Measurements from ENCODE around the gene LHPP.
A peak's percentile ranks its signal among the peaks of the same experiment; 100 is the strongest.

The LHPP gene

DNA sequence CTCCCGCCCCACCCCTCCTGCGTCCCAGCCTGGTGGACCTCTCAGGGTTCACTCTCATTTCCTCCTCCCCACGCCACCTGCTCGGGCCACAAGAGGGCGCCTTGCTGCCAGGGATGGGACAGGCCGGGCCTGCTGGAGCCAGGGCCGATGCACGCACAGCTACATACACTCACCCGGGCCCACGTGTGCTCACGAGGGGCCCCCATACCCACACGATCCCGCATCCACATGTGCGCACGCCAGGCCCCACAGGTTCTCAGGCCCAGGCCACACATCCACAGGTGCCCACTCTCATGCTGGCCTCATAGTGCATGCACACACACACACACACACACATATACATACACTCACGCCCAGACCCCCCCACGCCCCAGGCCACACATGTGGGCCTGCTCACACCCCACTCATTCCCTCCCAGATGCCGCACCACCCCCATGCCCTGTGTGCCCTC lies 68.6 kb downstream of the LHPP start (continued):
- TF ChIP-seq, protein P1, sequence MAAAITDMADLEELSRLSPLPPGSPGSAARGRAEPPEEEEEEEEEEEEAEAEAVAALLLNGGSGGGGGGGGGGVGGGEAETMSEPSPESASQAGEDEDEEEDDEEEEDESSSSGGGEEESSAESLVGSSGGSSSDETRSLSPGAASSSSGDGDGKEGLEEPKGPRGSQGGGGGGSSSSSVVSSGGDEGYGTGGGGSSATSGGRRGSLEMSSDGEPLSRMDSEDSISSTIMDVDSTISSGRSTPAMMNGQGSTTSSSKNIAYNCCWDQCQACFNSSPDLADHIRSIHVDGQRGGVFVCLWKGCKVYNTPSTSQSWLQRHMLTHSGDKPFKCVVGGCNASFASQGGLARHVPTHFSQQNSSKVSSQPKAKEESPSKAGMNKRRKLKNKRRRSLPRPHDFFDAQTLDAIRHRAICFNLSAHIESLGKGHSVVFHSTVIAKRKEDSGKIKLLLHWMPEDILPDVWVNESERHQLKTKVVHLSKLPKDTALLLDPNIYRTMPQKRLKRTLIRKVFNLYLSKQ (tag by site-specific recombination; IDR thresholded peaks at IDR 0.05; ENCODE audit: borderline replicate concordance) = no peak
- TF ChIP-seq PRDM1 (tag by site-specific recombination; IDR thresholded peaks at IDR 0.05) = no peak

DNA sequence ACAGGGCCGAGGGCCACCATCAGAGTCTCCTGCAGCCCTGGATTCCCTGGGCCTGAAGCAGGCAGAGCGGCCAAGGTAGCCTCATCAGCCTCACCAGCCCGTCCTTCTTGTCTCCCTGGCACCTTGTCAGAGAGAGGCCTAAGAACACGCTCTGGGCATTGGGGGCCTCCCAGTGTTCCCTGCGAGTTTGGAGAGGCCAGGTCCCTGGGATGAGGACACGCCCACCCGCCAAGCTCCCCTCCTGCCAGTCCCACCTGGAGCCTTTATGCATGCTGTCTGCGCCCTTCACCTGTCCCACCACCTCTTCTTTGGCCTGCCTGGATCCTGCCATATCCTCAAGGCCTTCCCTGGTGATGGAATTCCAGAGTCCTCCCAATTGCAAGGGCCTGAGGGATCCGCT lies 69.2 kb downstream of the LHPP start:
- Histone ChIP-seq H3K27ac (ENCODE audit: extremely low read depth, low read depth, low read length) (no peak overlapping the region), H3K4me3 (ENCODE audit: low read depth, low read length) (no peak overlapping the region), H3K36me3 (ENCODE audit: control insufficient read depth in 2 of 2, insufficient read depth in 1 of 2, low read length in 2 of 2) (no peaks in the 10 kb centered on the region), H3K9me3 (ENCODE audit: control insufficient read depth, insufficient read depth, low read depth, low read length) (no peaks in the 10 kb centered on the region), H3K4me1 (ENCODE audit: control insufficient read depth, insufficient read depth, low read length) (no peaks in the 10 kb centered on the region)
- ChIA-PET CTCF (interaction anchor here (0.6 to 2.5 kb wide), 19 partner anchors 8 to 1217 kb away, joined by 3 to 20 read pairs (median 5); no protein-coding TSS in a partner anchor), POLR2A (interaction anchor here (1.6 kb wide), 1 partner anchor 112 kb away, joined by 5 read pairs; the partner anchor contains the start of gene OAT)
- no peak for TF ChIP-seq SCRT1 (tag by site-specific recombination; IDR thresholded peaks at IDR 0.05; ENCODE audit: borderline replicate concordance)
- TF ChIP-seq ZNF202 (tag by site-specific recombination; IDR thresholded peaks at IDR 0.05; ENCODE audit: borderline replicate concordance) = no peak
- no peak for TF ChIP-seq KLF7 (tag by site-specific recombination; IDR thresholded peaks at IDR 0.05; ENCODE audit: borderline replicate concordance)
- no peak for TF ChIP-seq ZNF311 (tag by site-specific recombination; IDR thresholded peaks at IDR 0.05; ENCODE audit: borderline replicate concordance)
- no peak for TF ChIP-seq ZNF138 (tag by site-specific recombination; IDR thresholded peaks at IDR 0.05; ENCODE audit: borderline replicate concordance)
- TF ChIP-seq ZNF501 (tag by site-specific recombination; IDR thresholded peaks at IDR 0.05) = no peak
- TF ChIP-seq, protein P2, sequence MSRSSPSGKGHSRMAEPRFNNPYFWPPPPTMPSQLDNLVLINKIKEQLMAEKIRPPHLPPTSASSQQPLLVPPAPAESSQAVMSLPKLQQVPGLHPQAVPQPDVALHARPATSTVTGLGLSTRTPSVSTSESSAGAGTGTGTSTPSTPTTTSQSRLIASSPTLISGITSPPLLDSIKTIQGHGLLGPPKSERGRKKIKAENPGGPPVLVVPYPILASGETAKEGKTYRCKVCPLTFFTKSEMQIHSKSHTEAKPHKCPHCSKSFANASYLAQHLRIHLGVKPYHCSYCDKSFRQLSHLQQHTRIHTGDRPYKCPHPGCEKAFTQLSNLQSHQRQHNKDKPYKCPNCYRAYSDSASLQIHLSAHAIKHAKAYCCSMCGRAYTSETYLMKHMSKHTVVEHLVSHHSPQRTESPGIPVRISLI (tag by site-specific recombination; IDR thresholded peaks at IDR 0.05) = no peak
- TF ChIP-seq SCRT2 (tag by site-specific recombination; IDR thresholded peaks at IDR 0.05) = no peak
- no peak for TF ChIP-seq KLF1 (tag by site-specific recombination; IDR thresholded peaks at IDR 0.05)
- no peak for TF ChIP-seq ZNF660 (tag by site-specific recombination; IDR thresholded peaks at IDR 0.05)
- no peak for TF ChIP-seq ZSCAN23 (tag by site-specific recombination; IDR thresholded peaks at IDR 0.05)
- TF ChIP-seq ZNF19 (tag by site-specific recombination; IDR thresholded peaks at IDR 0.05; ENCODE audit: low read depth) = no peak
- TF ChIP-seq ZNF549 (tag by site-specific recombination; IDR thresholded peaks at IDR 0.05) = no peak
- TF ChIP-seq ZBTB8A (tag by site-specific recombination; IDR thresholded peaks at IDR 0.05) = no peak
- TF ChIP-seq BCL11B (tag by site-specific recombination; IDR thresholded peaks at IDR 0.05; ENCODE audit: low read depth) = no peak
- TF ChIP-seq REPIN1 (tag by site-specific recombination; IDR thresholded peaks at IDR 0.05; ENCODE audit: low read depth) = no peak
- TF ChIP-seq, protein P3, sequence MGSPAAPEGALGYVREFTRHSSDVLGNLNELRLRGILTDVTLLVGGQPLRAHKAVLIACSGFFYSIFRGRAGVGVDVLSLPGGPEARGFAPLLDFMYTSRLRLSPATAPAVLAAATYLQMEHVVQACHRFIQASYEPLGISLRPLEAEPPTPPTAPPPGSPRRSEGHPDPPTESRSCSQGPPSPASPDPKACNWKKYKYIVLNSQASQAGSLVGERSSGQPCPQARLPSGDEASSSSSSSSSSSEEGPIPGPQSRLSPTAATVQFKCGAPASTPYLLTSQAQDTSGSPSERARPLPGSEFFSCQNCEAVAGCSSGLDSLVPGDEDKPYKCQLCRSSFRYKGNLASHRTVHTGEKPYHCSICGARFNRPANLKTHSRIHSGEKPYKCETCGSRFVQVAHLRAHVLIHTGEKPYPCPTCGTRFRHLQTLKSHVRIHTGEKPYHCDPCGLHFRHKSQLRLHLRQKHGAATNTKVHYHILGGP (tag by site-specific recombination; IDR thresholded peaks at IDR 0.05) = no peak

DNA sequence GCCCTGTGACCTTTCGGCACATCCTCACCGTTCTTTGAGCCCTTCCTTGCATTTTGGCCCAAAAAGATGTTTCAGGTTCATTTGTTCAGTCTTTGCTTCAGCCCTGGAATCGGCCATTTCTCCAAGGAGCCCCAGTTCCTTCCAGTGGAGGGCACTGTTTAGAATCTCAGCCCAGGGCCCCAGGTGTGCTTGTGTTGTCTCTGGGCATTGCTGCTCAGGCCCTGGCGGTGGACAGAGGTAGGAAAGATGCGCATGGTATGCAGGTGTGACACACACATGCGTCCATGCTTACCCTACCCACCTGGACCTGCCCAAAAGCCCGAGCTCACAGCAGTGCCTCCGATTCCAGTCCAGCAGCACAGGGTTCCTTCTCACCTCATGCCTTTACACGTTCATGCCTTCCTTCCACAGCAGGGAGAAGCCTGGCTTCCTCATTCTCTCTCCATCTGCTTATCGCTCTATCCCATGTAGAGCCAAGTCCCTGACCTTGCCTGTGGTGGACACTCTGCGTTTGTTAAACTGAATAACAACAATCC lies 70.6 kb downstream of the LHPP start:
- Histone ChIP-seq H3K9me3 (ENCODE audit: control insufficient read depth, insufficient read depth, low read depth, low read length) (no peaks in the 10 kb centered on the region), H3K4me3 (ENCODE audit: low read depth, low read length) (no peak overlapping the region), H3K4me1 (ENCODE audit: control insufficient read depth, insufficient read depth, low read length) (no peaks in the 10 kb centered on the region), H3K36me3 (ENCODE audit: control insufficient read depth in 2 of 2, insufficient read depth in 1 of 2, low read length in 2 of 2) (no peaks in the 10 kb centered on the region), H3K27ac (ENCODE audit: extremely low read depth, low read depth, low read length) (no peak overlapping the region)
- ChIA-PET POLR2A (no interaction called here), CTCF (interaction anchor here (1.0 to 2.2 kb wide), 4 partner anchors 10 to 213 kb away, joined by 3 to 8 read pairs (median 4); no protein-coding TSS in a partner anchor)
- TF ChIP-seq ZNF596 (tag by site-specific recombination; IDR thresholded peaks at IDR 0.05) (no peak), ZNF433 (tag by site-specific recombination; IDR thresholded peaks at IDR 0.05; ENCODE audit: low read depth) (no peak), ZNF654 (tag by site-specific recombination; IDR thresholded peaks at IDR 0.05; ENCODE audit: low read depth) (0 out of 2 replicates have a peak, but pooled peaks have one; percentile 2), ZNF324 (tag by site-specific recombination; IDR thresholded peaks at IDR 0.05) (no peak), ZNF157 (tag by site-specific recombination; IDR thresholded peaks at IDR 0.05) (no peak), GLI2 (tag by site-specific recombination; IDR thresholded peaks at IDR 0.05; ENCODE audit: borderline replicate concordance, low read depth) (no peak), ZNF529 (tag by site-specific recombination; IDR thresholded peaks at IDR 0.05; ENCODE audit: insufficient replicate concordance) (no peak)
- TF ChIP-seq, protein P4, sequence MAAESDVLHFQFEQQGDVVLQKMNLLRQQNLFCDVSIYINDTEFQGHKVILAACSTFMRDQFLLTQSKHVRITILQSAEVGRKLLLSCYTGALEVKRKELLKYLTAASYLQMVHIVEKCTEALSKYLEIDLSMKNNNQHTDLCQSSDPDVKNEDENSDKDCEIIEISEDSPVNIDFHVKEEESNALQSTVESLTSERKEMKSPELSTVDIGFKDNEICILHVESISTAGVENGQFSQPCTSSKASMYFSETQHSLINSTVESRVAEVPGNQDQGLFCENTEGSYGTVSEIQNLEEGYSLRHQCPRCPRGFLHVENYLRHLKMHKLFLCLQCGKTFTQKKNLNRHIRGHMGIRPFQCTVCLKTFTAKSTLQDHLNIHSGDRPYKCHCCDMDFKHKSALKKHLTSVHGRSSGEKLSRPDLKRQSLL (tag by site-specific recombination; IDR thresholded peaks at IDR 0.05) = no peak
- TF ChIP-seq, protein P5, sequence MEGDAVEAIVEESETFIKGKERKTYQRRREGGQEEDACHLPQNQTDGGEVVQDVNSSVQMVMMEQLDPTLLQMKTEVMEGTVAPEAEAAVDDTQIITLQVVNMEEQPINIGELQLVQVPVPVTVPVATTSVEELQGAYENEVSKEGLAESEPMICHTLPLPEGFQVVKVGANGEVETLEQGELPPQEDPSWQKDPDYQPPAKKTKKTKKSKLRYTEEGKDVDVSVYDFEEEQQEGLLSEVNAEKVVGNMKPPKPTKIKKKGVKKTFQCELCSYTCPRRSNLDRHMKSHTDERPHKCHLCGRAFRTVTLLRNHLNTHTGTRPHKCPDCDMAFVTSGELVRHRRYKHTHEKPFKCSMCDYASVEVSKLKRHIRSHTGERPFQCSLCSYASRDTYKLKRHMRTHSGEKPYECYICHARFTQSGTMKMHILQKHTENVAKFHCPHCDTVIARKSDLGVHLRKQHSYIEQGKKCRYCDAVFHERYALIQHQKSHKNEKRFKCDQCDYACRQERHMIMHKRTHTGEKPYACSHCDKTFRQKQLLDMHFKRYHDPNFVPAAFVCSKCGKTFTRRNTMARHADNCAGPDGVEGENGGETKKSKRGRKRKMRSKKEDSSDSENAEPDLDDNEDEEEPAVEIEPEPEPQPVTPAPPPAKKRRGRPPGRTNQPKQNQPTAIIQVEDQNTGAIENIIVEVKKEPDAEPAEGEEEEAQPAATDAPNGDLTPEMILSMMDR (tag by site-specific recombination; IDR thresholded peaks at IDR 0.05) = 0 out of 2 replicates have a peak, but pooled peaks have one; percentile 32
